HUES6 (cell line): ENCODE results near the gene CTNND2.
"Not testable (repeated sequence)": the region's sequence is repeated elsewhere in the genome, so short reads cannot be mapped to it uniquely, and the experiment has no call there.

Experiments used
- H3K27ac ChIP-seq: 2 replicates; pipeline ENCODE4 v1.7.0; 2013; ENCODE audit warnings: low read depth, mild to moderate bottlenecking, low read length, inconsistent platforms
- H3K27me3 ChIP-seq: 2 replicates; pipeline ENCODE4 v1.6.1; 2013; ENCODE audit warnings: low read length; ENCODE audit not compliant: control insufficient read depth, insufficient read depth
- H3K36me3 ChIP-seq: 2 replicates; pipeline ENCODE4 v1.6.1; 2013; ENCODE audit warnings: low read length; ENCODE audit not compliant: control insufficient read depth, insufficient read depth
- H3K4me1 ChIP-seq: 2 replicates; pipeline ENCODE4 v1.6.1; 2013; ENCODE audit warnings: low read length; ENCODE audit not compliant: control insufficient read depth, insufficient read depth
- H3K4me3 ChIP-seq: 2 replicates; pipeline ENCODE4 v1.5.1; 2013; ENCODE audit warnings: low read depth, low read length
- H3K9ac ChIP-seq: one replicate; pipeline ENCODE4 v1.6.1; 2013; ENCODE audit warnings: mild to moderate bottlenecking, low read length
- H3K9me3 ChIP-seq: 2 replicates; pipeline ENCODE4 v1.6.1; 2013; ENCODE audit warnings: low read depth, low read length; ENCODE audit not compliant: control insufficient read depth, insufficient read depth

CTNND2 gene

DNA sequence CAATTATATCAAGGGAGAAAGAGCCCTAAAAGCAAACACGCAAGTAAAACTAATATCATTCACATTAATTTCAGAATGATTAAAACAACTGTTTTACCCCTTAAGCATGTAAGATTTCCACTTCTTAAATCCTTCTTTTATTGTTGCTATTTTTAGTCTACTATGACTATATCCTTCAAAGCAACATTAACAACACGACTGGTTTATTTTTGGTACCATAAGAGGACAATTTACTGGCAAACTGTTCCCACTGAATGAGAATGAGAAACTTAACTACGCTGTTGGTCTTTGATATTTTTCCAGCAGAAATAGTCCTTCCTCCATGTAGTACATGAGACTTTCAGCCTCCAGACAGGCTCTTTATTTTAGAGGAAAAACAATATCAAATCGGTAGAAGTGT lies 281.5 kb downstream of the CTNND2 start:
- no peaks in the 10 kb centered on the region for H3K36me3 ChIP-seq
- H3K27ac ChIP-seq: no peak overlapping the region
- 0 out of 2 replicates have a peak, but pooled peaks cover 8% of the 10 kb centered on the region for H3K9me3 ChIP-seq
- H3K27me3 ChIP-seq: no peaks in the 10 kb centered on the region
- H3K9ac ChIP-seq: no peak overlapping the region
- no peak overlapping the region for H3K4me3 ChIP-seq
- no peaks in the 10 kb centered on the region for H3K4me1 ChIP-seq

GRCh38 chr5:11620172-11620571 lies 284.1 kb downstream of the CTNND2 start:
- H3K9ac ChIP-seq: no peak overlapping the region
- H3K4me1 ChIP-seq: no peaks in the 10 kb centered on the region
- no peaks in the 10 kb centered on the region for H3K36me3 ChIP-seq
- H3K4me3 ChIP-seq: no peak overlapping the region
- 0 out of 2 replicates have a peak, but pooled peaks cover 8% of the 10 kb centered on the region for H3K9me3 ChIP-seq
- H3K27ac ChIP-seq: no peak overlapping the region
- no peaks in the 10 kb centered on the region for H3K27me3 ChIP-seq

DNA sequence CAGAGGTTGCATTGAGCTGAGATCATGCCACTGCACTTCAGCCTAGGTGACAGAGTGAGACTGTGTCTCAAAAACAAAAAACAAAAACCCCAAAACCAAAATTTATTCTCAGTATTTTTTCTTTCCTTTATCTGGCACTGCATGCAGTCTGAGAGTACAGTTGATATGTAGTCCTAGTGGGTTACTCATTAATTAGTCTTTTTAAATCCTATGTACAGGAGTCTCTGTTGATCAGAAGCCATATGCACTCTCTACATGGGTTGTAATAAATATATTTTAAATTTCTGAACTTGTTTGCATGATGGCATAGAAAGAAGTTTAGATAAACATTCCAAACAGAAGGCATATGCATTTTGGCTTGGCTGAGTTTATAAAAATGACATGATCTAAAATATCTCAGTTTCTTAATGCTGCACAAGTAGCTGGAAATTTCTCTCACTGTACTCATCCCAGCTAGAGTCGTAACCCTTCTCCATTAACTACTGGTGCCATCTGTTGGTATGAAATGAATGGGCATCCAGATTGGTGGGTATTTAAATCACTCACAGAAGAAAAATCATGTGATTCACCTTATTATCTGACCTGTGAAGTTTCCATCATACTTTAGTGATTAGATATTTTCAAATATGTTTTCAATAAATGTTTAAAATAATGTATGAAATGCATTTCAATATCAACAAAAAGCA lies 284.8 kb downstream of the CTNND2 start:
- H3K27ac ChIP-seq: no peak overlapping the region
- H3K4me1 ChIP-seq: no peaks in the 10 kb centered on the region
- H3K27me3 ChIP-seq: no peaks in the 10 kb centered on the region
- 0 out of 2 replicates have a peak, but pooled peaks cover 8% of the 10 kb centered on the region for H3K9me3 ChIP-seq
- H3K36me3 ChIP-seq: no peaks in the 10 kb centered on the region
- no peak overlapping the region for H3K4me3 ChIP-seq
- H3K9ac ChIP-seq: no peak overlapping the region

GRCh38 chr5:11617080-11617479 lies 287.2 kb downstream of the CTNND2 start:
- Histone ChIP-seq H3K9me3 (no peaks in the 10 kb centered on the region), H3K4me1 (no peaks in the 10 kb centered on the region), H3K27ac (no peak overlapping the region), H3K27me3 (no peaks in the 10 kb centered on the region), H3K9ac (no peak overlapping the region), H3K36me3 (no peaks in the 10 kb centered on the region), H3K4me3 (no peak overlapping the region)

GRCh38 chr5:11616624-11617023 lies 287.6 kb downstream of the CTNND2 start:
- H3K4me1 ChIP-seq: not testable (repeated sequence)

GRCh38 chr5:11611011-11611410 lies 293.2 kb downstream of the CTNND2 start:
- Histone ChIP-seq H3K9me3 (no peaks in the 10 kb centered on the region), H3K27ac (no peak overlapping the region), H3K27me3 (no peaks in the 10 kb centered on the region)

More at GRCh38 chr5:11616624-11617023, 287.6 kb downstream of the CTNND2 start:
- H3K4me3 ChIP-seq, H3K27ac ChIP-seq, H3K9me3 ChIP-seq, H3K27me3 ChIP-seq, H3K36me3 ChIP-seq, H3K9ac ChIP-seq: not testable (repeated sequence)

GRCh38 chr5:11609570-11610303 lies 294.5 kb downstream of the CTNND2 start:
- H3K36me3 ChIP-seq: no peaks in the 10 kb centered on the region
- H3K4me1 ChIP-seq: no peaks in the 10 kb centered on the region
- no peaks in the 10 kb centered on the region for H3K9me3 ChIP-seq
- H3K9ac ChIP-seq: no peak overlapping the region
- H3K27ac ChIP-seq: no peak overlapping the region
- no peaks in the 10 kb centered on the region for H3K27me3 ChIP-seq
- H3K4me3 ChIP-seq: no peak overlapping the region

More at GRCh38 chr5:11611011-11611410, 293.2 kb downstream of the CTNND2 start:
- H3K4me3 ChIP-seq: no peak overlapping the region
- H3K9ac ChIP-seq: no peak overlapping the region
- no peaks in the 10 kb centered on the region for H3K36me3 ChIP-seq
- no peaks in the 10 kb centered on the region for H3K4me1 ChIP-seq

GRCh38 chr5:11608530-11608929 lies 295.7 kb downstream of the CTNND2 start:
- Histone ChIP-seq H3K27me3 (no peaks in the 10 kb centered on the region), H3K9ac (no peak overlapping the region), H3K36me3 (no peaks in the 10 kb centered on the region), H3K9me3 (no peaks in the 10 kb centered on the region), H3K4me3 (no peak overlapping the region), H3K4me1 (no peaks in the 10 kb centered on the region), H3K27ac (no peak overlapping the region)

- Histone ChIP-seq H3K36me3 (no peaks in the 10 kb centered on the region), H3K4me3 (no peak overlapping the region), H3K27ac (no peak overlapping the region), H3K4me1 (no peaks in the 10 kb centered on the region), H3K27me3 (no peaks in the 10 kb centered on the region), H3K9me3 (no peaks in the 10 kb centered on the region), H3K9ac (no peak overlapping the region)
Observed at GRCh38 chr5:11607944-11608483, 296.2 kb downstream of the CTNND2 start.

GRCh38 chr5:11602298-11602697 lies 301.9 kb downstream of the CTNND2 start:
- Histone ChIP-seq H3K36me3 (no peaks in the 10 kb centered on the region), H3K27me3 (no peaks in the 10 kb centered on the region), H3K4me1 (no peaks in the 10 kb centered on the region), H3K9me3 (no peaks in the 10 kb centered on the region), H3K4me3 (no peak overlapping the region), H3K9ac (no peak overlapping the region), H3K27ac (no peak overlapping the region)

DNA sequence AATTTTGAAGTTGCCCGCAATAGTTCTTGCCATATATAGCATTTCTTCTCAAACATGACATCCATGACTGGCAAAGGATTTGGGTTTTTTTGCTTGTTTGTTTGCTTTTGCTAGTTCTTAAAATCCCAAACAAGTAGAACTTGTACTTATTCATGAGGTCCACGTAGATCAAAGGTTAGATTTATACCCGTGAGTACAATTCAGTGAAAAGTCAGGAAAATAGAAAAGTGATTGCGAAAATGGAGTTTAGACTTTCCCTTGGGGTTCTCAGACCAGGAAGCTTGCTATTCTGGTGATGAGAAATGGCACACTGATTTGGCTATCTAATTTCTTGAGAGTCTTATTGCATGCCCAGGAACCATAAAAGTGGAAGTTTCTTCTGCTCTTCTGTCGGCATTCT lies 304.7 kb downstream of the CTNND2 start:
- no peak overlapping the region for H3K27ac ChIP-seq
- peaks cover 18% of the 10 kb centered on the region for H3K4me1 ChIP-seq
- no peaks in the 10 kb centered on the region for H3K9me3 ChIP-seq
- H3K36me3 ChIP-seq: no peaks in the 10 kb centered on the region
- no peak overlapping the region for H3K9ac ChIP-seq
- H3K4me3 ChIP-seq: no peak overlapping the region
- no peaks in the 10 kb centered on the region for H3K27me3 ChIP-seq
